ENCODE measurements around the gene MAPKAPK2.

Gene MAPKAPK2

DNA sequence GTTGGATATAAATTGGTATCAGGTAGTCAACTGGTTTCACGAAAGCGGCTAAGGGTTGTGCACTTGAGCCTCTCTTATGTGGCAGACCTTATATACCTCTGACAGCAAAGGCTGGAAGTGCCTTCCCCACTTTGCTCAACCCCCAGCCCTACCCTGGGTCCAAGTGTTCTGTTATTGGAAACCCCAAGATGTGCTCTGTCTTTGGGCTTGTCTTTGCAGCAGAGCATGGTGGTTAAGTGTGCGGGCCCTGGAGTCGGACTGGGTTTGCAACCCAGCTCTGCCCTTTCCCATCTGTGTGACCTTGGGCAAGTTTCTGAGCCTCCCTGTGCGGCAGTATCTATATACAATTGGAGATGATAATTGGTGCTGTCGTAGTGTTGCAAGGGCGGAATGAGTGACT lies 98.8 kb downstream of the MAPKAPK2 start:
- DNase-seq: no peak

Data from activated effector memory CD4-positive, alpha-beta T cell treated with anti-CD3 and anti-CD28 coated beads, Interleukin-2, amount 50 U/mL, for 16 hours (primary cell).